ENCODE measurements around the gene MGRN1.

DNA sequence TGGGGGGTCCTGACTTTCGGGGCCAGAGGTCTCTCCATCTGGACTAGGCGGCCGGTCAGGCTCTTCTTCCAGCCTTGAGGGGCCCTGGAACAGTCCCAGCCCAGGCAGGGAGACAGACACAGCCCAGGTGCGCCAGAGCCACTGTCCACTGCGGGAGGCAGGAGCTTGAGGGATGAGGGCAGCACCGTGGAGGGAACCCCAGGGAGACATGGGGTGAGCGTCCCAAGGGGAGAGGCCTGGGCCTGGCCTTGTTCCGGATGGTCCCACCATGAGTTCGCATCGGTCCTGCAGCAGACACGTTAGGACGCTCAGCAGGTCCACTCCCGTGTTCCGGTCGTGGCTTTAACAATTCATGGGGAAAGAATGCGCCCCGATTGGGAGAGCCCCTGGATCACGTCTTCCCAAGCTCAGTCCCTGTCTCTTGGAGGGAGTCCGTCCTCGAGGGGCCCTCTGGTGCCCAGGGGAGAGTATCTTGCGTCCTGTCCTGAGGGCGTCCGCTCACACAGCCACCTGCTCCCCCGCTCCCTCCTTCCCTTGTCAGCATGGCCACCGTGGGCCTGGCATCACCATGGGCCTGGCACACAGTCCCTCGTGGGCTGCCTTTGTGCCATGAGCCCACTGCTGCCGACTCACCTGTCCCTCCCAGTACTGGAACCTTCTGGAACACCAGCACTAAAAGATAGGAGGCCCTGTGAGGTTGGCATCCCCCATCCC, 62.0 kb downstream of the MGRN1 start:
- TF ChIP-seq POLR2A (IDR thresholded peaks at IDR 0.05; ENCODE audit: low read depth) (no peak), POLR2AphosphoS5 (IDR thresholded peaks at IDR 0.05) (no peak)
- TF ChIP-seq, protein P1, sequence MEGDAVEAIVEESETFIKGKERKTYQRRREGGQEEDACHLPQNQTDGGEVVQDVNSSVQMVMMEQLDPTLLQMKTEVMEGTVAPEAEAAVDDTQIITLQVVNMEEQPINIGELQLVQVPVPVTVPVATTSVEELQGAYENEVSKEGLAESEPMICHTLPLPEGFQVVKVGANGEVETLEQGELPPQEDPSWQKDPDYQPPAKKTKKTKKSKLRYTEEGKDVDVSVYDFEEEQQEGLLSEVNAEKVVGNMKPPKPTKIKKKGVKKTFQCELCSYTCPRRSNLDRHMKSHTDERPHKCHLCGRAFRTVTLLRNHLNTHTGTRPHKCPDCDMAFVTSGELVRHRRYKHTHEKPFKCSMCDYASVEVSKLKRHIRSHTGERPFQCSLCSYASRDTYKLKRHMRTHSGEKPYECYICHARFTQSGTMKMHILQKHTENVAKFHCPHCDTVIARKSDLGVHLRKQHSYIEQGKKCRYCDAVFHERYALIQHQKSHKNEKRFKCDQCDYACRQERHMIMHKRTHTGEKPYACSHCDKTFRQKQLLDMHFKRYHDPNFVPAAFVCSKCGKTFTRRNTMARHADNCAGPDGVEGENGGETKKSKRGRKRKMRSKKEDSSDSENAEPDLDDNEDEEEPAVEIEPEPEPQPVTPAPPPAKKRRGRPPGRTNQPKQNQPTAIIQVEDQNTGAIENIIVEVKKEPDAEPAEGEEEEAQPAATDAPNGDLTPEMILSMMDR (IDR thresholded peaks at IDR 0.05) = no peak

Measured in esophagus muscularis mucosa (tissue), 3 donors.